NCI-H2227 (cell line): ENCODE data around the gene MKLN1.
A peak's percentile ranks its signal among the peaks of the same experiment; 100 is the strongest.

Experiments used
- DNase-seq: peaks from one replicate; lab custom pipeline; 2025; ENCODE audit not compliant: unreplicated experiment; lab: John Stamatoyannopoulos, UW

MKLN1 gene

DNA sequence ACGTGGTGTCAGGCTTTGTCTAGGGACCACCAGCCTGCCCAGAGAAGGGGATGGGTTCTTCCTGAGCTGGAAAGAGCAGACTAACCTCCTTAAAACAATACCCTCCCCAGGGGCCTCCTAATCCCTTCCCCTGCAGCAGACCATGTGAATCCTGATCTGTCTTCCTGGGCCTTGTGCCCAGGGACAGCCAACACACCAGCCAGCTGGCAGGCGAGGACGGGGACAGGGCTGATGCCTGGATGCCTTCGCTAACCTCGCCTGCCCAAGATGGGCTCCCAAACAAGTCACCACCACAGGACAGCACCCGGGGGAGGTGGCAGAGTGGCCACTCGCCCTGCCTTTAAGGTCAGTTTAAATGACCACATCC lies 211.1 kb downstream of the MKLN1 start:
- no peak for DNase-seq

DNA sequence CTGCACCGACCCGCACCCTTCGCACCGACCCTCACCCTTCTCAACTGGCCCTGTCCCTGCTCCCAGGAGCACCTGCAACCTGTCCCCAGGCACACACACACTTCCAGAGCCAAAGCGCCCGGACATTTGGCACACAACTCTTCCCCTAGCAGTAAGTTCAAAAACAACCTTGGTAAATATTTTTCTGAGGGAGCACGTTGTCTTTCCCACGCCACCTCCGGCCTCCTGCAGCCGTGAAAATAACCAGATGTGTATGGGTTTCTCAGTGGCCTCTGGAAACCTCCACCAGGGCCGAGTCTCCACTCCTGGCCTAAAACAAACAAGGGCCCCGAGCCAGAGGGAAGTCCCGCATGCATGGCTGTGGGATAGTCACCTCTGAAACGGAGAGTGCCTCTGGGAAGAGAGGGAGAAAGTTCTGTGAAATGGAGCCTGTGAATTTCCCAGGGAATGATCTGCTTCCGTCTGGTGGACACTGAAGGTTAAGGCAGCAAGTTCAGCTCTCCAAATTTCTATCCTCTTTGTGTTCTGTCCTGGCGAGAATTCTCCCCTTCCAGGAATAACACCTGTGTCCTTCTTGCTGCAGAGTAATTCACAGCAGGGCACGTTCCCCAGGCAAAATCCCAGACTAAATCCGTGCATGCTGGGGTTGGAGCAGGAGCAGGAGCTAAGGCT lies 213.0 kb downstream of the MKLN1 start:
- no peak for DNase-seq

DNA sequence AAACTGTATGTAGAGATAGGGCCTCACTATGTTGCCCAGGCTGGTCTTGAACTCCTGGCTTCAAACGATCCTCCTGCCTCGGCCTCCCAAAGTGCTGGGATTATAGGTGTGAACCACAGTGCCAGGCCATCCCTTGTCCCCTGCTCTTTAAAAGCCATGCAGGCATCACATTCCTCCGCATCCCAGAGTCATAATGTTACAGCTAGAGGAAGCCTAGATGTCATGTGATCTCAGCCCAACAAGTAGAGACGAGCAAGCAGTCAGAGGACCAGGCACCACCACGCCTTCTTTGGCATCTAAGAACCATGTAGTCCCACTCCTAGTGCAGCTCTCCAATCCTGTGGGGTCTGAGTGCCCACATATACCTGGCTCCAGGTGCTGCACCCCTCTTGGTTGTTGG lies 215.6 kb downstream of the MKLN1 start:
- no peak for DNase-seq

DNA sequence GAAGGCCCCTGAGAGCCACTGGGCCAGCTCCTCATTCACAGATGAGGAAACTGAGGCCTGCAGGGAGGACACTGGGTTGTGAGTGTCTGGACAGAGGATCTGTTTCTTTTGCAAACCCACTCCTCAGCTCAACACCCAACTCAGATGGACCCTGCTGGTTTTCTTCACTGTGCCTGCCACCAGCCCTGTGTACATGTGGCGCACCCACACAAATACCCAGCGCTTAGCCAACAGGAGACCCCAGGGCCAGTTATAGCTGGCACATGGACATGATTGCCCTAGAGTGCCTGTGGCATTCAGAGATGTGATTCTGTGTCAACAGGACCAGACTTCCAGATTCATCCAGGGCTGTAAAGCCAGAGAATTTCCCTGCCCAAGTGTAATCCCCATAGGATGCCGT lies 216.3 kb downstream of the MKLN1 start:
- no peak for DNase-seq

DNA sequence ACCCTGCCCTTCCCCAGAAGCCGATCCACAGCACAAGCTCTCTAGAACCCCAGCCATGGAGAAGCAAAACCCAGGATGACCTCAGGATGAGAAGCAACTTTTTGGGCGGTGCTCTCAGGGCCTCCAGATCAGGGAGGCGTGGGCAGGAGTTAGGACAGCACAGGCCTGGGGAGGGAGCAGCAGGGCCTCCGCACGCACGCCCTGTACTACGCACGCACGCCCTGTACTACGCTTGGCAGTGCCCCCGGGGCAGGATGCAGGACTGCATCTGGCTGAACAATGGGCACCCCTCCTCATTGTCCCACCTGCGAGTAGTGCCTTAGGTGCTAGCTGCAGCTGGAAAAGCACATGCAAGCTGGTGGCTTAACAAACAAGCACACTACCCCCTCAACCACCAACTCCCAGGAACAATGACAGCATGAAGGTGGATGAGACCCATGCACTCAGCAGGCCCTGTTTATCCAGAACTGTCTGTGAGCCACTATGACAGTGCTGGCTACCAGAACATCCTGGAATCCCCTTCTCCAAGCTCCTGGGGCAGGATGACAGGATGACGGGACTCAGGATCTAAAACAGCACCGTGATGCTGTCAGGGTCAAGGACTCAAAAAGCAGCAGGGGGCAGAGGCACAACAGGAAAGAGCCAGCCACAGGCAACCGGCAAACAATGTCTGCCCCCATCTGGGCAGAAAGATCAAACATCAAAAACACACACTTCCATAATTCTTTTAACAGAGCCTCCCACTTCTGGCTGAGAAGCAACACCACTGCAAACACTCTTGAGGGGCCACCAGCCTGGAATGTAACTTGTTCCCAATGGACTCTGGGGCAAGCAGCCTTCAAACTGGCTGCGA lies 217.0 kb downstream of the MKLN1 start:
- DNase-seq = peak; percentile 68

DNA sequence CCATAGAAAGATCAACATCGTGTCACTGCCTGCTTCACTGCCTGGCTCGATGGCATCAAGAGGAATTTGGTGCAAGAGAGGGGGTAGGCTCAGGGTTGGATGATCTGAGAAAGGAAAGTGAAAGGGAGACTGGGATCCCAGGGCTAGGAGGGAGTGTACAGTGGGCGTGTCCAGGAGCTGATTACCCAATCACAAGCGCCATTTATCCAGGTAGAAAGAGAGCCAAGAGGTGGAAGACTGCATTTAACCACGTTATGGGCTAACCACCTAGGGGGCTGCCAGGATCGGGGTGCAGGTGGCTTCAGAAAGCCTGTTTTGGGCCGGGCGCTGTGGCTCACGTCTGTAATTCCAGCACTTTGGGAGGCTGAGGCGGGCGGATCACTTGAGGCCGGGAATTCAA lies 218.4 kb downstream of the MKLN1 start:
- no peak for DNase-seq
